Kidney capillary endothelial cell (primary cell): ENCODE measurements around the gene HABP2.

Experiments used
- DNase-seq: peaks from one replicate; pipeline ENCODE4 v3.0.0-alpha.2; 2018; ENCODE audit warnings: low spot score

HABP2 gene

DNA sequence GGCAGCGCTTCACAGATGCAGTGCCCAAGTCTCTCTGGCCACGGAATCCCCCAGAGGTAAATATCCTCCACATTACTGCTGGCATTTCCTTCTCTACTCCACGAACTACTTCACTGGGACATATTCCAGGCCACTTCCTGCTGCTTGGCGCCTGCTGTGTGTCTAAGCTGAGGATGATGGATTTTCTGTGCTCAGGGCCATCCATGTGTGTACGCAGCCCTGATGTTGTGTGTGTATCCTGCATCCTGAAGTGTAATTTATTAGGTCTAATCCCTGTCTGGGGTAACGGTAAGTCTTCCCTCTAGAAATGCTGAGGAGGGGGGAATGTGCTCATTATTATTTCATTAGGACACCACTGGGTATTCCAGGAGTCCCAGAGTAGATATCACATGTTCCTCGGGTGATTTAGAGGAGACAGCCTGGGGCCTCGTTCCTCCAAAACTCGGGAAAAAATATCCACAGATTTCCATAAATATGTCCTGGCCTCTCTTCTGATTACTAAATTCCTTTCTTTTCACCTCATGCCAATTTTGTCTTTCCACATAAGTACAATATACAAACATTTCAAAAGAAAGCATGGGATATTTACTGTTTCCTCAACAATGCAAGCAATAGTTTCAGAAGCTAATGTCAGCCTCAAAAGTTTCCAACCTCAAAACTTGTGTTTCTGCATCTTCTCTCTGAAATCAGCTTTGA, 25.5 kb upstream of the HABP2 start:
- DNase-seq = peak; percentile 74

DNA sequence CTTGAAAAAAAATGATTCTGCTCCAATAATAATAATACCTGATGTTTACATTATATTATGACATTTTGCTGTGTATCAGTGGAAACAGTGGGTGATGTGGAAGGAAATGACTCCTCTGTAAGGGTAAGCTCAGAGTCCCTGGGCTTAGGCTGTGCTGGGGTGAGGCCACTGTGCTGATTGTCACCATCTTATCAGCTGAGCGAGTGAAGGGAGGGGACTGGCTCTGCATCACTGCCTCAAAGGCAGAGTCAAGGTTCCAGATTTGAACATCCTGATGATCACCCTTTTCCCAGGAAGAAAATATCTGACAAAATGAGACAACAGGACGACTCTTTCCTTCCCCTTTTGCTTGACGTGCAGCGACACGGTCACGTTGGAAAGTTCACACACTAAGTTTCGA, 24.0 kb upstream of the HABP2 start:
- peak; percentile 60 for DNase-seq

DNA sequence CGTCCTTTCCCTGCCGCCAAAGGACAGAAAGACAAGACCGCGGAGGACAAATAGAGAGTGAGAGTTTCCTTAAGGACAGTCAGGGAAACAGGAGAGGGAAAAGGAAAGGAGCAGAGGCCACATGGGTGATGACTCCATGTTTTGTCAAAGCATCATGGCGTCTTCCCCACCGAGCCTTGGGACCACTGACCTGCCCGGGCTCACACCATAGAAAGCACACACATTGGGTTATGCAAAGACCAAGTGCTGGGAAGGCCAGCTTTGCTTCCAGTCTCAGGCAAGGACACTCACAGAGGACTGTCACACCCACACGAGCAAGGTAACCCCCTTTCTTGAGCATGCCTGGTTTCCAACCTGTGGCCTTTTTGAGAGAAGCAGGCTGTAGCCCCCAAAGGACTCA, 23.3 kb upstream of the HABP2 start:
- DNase-seq = no peak

DNA sequence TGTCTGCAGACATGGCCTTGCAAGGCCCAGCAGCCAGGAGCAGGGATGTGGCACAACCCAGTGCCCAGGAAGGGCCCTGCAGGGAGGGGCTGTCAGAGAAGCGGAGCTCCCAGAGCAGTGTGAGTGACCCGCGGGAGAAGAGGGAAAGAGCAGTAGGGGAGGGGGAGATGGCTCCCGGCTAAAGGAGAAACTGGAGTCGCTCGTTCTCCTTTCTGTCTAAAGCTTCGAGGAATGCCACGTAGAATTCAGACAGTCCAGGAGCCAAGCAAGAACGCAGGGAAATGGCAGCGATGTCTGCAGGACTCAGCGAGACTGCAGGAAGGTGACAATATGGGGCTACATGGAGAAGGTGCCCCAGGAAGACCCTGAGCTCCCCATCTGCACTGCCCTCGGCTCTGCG, 22.4 kb upstream of the HABP2 start:
- no peak for DNase-seq

DNA sequence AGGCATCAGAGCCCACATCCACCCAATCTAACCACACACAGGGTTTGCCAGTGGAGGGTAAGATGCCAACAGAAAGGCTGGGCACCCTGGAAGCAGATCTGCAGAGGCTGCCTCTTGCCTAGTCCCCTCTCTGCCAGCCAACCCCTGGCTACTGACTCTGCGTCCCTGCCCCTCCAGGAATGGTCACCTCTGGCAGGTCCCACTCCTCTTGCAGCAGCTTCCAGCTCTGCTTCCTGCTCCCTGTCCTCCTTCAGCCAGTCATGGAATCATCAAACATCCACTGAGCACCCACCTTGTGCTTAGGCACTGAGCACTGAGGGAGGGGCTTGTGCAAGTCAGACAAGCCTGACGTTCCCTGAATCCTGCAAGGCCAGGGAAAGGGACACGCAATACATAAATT, 20.1 kb upstream of the HABP2 start:
- DNase-seq = no peak

DNA sequence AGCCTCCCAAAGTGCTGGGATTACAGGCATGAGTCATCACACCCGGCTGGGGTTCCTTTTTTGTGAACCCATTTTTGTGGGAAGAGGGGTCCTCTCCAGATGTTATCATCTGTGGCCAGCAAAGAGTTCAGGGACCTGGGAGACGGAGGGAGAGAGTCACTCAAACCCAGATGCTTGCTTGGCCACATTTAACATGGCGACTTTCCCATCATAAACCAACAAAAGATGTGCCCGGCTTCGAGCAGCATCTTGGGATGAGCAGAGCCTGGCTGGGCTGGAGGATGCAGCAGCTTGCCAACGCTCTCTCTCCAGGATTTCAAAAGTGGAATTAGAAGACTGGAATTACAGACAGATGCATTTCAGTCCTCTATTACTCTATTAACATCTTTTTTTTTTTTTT, 19.1 kb upstream of the HABP2 start:
- DNase-seq = no peak

DNA sequence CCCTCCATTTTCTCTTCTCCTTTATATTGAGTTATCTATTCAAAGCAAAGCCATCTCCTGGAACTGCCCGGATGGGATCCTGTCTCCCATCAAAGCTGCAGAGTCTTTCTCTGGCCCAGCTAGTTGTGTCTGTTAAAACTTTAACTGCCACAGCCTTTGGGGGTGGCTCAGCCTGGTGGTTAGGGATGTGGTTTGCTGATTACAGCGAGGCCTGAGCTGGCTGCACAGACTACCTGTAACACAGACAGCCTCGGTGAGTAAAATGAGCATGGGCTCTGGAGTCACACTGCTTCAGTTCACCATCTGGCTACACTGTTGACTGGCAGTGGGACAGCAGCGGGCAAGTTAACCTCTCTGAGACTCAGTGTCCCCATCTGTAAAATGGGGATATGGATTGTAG, 18.4 kb upstream of the HABP2 start:
- no peak for DNase-seq

DNA sequence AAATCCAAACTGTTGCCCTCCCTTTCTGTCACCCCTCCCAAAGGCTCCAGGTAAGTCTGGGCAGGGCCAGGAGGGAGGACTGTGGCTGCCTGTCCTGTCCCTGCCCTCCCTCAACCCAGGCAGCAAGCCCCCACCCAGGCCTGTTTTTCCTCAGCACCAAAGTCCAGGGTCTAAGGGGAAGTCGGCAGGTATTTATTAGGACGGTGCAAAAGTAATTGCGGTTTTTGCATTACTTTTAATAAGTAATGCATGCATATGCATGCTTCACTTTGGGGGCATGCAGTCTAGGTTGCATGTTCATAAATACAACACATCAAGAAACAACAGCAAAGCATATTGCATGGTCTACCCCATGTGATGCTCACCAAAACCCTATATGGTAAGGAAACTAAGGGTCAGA, 15.2 kb upstream of the HABP2 start:
- DNase-seq = no peak

DNA sequence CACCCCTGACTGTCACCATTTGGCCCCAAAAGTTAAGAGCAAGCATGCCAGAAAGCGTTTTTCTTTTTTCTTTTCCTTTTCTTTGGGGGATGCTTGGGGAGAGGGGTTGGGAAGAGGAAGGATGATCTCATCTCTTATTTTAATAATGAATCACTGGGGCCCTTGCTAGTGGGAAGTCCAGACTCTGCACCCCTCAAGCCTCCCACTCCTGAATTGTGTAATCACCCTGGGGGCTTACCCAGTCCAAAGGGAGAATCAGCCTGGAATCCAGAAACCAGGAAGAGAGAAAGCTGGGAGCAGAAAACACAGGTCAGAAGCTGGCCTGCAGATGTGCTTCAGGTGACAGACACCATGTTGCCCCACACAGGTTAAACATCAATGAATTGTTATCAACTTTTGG, 14.7 kb upstream of the HABP2 start:
- no peak for DNase-seq

DNA sequence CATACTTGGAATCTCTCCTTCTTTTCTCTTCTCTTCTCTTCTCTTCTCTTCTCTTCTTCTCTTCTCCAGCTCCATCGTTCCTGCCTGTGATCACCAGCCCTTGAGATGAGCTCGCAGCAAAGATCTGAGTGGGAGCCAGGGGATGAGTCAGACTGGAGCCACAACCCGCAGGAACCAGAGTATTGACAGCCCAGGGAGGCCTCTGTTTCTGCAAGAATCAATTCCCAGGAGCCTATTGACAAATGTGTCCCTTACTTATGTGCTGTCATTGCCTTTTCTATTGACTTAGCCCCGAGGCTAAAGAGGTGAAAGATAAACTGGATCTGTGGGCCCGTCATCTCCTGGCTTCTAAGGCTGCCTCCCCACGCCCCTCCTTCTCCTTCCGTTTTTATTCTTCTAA, 13.1 kb upstream of the HABP2 start:
- peak; percentile 9 for DNase-seq

DNA sequence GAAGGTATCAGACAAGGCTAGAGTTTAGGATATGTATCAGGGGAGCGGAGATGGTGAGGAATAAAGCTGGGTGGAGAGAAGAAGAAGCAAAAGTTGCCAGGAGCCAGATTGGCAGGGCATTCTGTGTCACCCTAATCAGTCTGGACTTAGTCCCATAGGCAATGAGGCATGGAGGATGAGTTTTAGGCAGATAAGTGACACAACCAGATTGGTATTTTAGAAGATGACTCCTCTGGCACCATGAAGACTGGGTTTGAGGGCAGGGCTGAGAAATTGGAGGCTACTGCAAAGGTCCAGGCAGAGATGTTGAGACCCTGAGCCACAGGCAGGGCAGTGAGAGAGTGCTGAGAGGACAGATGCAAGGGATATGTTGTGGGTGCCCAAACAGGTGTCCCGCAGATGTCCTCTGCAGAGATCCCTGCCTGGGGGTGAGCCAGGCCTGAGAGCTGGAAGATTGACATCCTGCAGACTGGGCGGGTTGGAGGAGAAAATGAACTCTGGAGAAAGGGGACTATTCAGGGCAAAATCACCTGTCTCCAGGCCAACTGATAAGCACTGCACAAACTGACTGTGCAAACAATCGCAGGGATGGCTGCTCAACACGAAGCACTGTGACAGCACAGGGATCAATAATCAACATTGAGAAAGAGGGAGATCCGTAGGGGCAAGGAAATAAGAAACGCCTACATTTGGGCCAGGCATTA, 11.9 kb upstream of the HABP2 start:
- DNase-seq = no peak

DNA sequence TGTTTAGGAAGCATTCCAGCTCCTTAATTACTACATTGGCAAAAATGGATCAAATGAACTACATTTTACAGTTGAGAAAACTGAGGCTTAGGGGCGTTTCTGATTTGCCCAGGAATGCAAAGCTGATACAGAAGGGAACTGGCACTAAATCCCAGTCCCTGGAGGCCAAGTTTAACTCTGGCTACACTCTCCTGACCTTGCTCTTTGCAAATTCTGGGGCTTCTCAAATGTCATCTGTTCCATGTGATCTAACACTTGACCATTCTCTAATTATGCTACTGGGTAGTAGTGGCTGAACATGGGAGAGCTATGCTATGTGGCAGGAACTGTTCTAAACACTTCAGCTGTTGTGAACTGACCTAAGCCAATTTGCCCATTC, 11.3 kb upstream of the HABP2 start:
- DNase-seq = no peak

DNA sequence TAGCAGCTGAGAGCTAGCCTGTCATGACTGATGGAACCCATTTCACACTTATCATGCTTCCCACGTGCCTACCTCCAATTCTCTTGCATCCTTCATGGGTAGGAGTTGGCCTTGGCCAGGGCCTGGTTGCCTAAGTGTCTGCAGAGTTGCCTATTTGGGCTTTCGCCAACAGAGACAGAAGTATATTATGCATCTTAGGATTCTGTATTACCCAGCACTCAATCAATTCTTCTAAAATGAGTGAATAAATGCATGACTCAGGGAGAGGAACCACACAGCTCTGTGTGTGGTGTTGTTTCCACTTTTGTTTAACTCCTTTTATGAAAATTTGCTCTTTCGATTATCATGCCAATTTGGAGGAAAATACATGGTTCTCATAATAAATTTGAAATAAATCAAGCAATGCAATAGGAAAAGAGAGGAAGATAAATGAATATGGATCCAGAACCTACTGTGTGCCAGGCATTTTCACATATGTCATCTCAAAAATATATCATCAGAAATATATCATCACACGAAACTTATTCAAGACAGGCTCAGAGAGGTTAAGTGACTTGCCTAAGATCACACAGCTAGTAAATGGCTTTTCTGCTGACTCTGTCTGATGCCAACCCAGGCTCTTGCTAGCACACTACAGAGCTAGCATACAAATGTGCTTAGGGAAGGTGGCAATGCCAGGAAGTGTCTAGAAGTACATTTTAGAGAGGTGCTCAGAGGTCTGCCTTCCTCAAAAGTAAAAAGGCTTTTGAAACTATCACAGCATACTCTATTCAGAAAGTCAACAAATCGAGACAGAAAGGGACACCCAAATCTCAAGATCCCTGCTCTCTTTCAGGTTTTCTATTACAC, 9.5 kb upstream of the HABP2 start:
- no peak for DNase-seq

DNA sequence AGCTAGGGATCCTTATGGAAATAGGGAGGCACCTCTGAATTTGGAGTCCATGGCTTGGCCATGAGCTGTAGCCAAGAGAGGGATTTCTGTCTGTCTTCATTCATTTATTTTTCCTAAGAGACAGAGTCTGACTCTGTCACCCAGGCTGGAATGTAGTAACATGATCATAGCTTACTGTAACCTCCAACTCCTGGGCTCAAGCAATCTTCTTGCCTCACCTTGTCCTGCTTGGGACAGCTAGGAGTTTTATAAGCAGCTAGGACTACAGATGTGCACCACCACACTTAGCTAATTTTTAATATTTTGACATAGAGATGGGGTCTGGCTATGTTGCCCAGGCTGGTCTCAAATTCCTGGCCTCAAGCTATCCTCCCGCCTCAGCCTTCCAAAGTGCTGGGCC, 8.5 kb upstream of the HABP2 start:
- DNase-seq = no peak

DNA sequence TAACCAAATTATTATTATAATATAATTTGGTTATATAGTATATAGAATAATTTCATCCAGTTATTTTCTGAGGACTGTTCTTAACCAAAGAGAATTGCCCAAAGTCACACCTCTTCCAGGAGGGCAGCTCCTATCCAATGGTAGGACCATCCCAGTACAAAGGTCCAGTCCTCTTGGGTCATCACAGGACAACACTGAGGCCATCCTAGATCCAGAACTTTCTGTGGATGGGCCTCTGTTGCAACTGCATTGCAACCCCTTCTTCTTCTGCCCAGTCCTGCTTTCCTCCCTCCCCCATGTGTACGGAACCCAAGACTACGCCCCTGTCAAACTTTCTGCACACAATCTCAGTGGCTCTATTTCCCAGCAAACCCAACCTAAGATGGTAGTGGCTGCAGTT, 5.4 kb upstream of the HABP2 start:
- no peak for DNase-seq

DNA sequence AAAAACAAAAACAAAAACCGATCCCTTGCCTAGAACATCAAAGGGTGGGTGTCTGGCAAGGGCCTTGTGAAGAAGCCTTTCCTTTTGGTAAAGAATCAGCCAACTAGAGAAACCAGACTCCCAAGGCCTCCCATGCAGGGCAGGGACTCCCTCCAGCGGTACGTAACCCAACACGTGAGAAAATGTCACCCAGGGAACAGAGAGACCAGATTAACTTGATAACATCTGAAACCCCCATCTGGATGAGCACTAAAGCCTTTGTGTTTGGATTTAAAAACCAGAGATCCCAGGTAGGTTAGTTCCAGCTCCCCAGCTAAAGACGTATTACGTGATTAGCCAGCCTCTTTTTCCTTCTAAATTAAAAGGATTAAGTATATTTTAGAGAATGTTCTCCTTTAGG, 3.0 kb upstream of the HABP2 start:
- no peak for DNase-seq

DNA sequence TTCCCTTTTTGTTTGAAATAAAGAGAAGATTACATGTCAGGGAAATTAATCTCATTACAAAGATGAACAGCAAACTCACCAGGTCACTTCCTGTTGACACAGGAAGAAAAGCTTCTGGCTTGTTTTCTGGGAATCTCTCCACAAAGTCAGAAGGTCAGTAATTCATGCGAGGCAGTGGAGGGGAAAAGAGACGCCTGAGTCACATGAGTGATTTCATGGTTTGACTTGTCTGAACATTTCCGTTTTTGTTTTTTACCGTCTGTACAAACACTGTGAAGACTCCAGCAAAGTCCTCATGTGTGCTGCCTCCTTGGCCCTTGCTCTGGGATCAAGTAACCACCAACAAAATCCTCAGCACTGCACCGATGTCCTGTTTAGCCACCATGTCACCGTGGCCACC, 2.5 kb upstream of the HABP2 start:
- peak; percentile 93 for DNase-seq

DNA sequence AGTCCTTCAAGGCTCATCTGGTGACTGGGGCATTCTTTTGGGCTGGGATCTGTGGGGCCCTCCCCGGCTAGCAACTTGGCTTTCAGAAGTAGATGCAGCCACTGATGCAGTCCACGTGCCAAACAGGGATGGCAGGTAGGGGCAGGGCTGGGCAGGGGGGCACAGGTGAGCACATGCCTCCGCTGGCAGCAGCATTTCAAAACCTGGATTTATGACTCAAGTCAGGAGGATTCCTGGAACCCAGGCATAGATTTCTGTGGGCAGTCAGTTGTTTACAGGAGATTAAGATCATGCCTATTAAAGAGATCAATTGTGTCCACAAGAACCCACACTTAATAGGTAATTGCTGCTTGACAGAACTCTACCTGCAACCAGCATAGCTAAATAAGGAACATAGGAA, 839 bp upstream of the HABP2 start:
- no peak for DNase-seq

DNA sequence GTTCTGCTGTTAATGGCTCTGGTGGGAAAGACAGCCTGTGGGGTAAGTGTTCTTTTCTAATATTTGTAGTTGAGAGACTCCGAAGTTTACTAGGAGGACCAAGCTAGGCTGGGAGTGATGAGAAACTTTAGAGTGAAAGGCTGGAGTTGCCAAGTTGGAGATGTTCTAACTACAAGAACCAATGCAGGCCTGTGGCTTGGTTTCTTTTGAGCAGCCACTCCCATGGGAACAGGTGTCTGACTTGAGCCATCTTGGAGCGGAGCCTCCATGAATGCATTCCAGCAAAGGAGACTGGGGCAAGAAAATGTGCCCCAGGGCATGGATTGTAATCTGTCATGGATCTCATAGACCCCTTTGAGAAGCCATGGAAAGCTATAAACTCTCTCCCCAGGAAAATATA, 296 bp downstream of the HABP2 start:
- DNase-seq = no peak

DNA sequence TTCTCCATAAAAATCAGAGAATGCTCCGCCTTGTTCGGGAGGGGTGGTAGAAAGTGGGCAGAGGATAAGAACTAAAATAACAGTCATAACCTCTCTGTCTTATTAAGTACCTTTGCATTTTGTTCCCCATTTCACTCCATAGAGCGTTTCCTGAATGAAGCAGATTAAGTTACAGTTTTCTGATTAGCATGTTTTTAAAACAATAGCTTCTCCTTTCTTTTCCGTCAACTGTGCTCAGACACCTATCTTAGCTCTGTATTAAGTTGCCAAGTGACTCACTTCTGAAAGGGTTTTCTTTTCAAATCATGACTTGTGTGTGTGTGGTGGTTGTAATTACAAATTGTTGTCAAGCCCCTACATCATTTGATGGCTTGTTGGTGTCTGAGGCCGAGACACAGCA, 1.4 kb downstream of the HABP2 start:
- peak; percentile 5 for DNase-seq

DNA sequence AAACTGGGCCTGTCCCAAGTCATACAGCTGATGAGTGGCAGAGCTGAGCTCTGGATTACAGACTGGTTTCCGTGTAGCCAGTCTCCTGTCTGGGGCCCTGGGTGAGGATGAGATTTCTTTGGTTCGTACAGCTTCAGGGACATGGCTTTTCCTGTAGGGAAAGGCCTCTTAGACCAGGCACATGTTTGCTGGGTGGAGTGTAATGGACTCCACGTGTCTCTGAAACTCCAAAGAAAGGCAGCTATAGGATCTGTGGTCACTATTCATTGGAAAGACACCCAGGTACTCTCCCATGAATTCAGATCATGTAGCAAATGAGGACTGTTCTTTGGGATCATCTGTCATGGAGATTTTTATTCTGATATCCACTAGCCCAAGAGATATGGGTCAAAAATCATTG, 2.4 kb downstream of the HABP2 start:
- DNase-seq = no peak

DNA sequence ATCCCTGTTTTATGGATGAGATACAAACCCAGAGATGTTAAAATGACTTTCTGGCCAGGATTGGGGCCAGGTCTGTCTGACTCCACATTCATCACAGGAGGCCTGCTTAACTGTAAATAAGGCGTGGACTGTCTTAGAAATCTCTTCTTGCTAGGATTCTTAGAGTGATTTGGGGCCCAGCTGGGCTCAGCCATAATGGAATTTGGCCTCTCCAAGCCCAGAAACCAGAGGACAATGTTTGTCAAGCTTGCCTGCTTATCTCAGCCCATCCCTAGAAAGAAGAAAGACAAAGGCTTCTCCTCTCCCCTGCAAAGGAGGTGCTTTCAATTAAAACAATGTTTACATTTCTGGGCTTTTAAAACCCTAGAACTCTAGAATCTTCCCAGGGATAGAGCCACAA, 2.9 kb downstream of the HABP2 start:
- no peak for DNase-seq

DNA sequence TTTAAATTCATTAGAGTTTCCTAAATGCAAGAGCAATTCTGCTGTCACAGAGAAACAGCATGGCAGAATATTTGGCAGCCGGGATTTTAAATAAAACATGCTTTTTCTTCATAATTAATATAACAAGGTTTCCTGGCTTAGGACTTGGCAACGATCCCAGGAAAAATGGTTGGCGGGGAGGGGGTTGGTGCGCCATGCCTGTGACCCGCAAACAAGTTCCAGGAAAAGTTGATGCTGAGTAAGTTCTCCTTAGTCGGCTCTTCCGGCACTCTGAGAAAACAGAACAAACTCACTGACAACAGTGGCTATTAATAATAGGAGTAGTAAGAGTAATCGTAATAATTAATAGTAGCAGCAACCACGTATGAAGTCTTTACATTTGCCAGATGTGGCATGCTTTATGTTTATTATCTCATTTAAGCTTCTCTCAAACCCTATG, 4.6 kb downstream of the HABP2 start:
- peak; percentile 80 for DNase-seq
